SU-DHL-6 (cell line): ENCODE data around the gene FBXO41.

Source experiments
- H2AFZ ChIP-seq: fragments of 200-600 bp; sonication (generic); 2 replicates; pipeline ENCODE4 v1.6.1; 2014; ENCODE audit warnings: low read depth, mild to moderate bottlenecking, moderate library complexity, mixed read lengths, antibody characterized with exemption, low read length; ENCODE audit not compliant: severe bottlenecking
- H3F3A ChIP-seq: fragments of 200-600 bp; shearing (Covaris generic); 2 replicates; pipeline ENCODE4 v1.6.0; 2016; ENCODE audit warnings: antibody characterized with exemption, mild to moderate bottlenecking; ENCODE audit not compliant: insufficient read depth
- H3K27ac ChIP-seq: fragments of 200-600 bp; sonication (generic); 2 replicates; pipeline ENCODE4 v1.5.1; 2016; ENCODE audit warnings: low read depth, mild to moderate bottlenecking, low read length, moderate library complexity, mixed read lengths
- H3K27me3 ChIP-seq: fragments of 200-600 bp; sonication (generic), shearing (Covaris generic); 2 replicates; pipeline ENCODE4 v1.6.0; 2014; ENCODE audit warnings: mild to moderate bottlenecking, low read length
- H3K36me3 ChIP-seq: fragments of 200-600 bp; sonication (generic); 2 replicates; pipeline ENCODE4 v1.6.1; 2014; ENCODE audit warnings: mild to moderate bottlenecking, low read length, mixed read lengths
- H3K4me2 ChIP-seq: fragments of 300-600, 200-600 bp; shearing (Covaris generic), sonication (generic); 2 replicates; pipeline ENCODE4 v1.6.0; 2014; ENCODE audit warnings: low read length, low read depth, mild to moderate bottlenecking; ENCODE audit not compliant: poor library complexity, severe bottlenecking
- H3K4me3 ChIP-seq: fragments of 200-600 bp; sonication (generic); 2 replicates; pipeline ENCODE4 v1.5.1; 2014; ENCODE audit warnings: antibody characterized with exemption, low read length, mild to moderate bottlenecking, mixed read lengths; ENCODE audit not compliant: insufficient read depth, poor library complexity, severe bottlenecking
- H3K79me2 ChIP-seq: fragments of 200-600 bp; sonication (generic); 2 replicates; pipeline ENCODE4 v1.6.1; 2014; ENCODE audit warnings: mild to moderate bottlenecking, low read length, moderate library complexity; ENCODE audit not compliant: insufficient read depth
- H3K9ac ChIP-seq: fragments of 200-600 bp; sonication (generic); 2 replicates; pipeline ENCODE4 v1.7.0; 2014; ENCODE audit warnings: mild to moderate bottlenecking, low read length
- H3K9me2 ChIP-seq: fragments of 200-600 bp; sonication (generic); replicated peaks from 2 replicates; pipeline ENCODE4 v1.6.1; 2014; ENCODE audit warnings: low read length; ENCODE audit not compliant: insufficient read depth
- H3K9me3 ChIP-seq: fragments of 200-600 bp; sonication (generic); 2 replicates; pipeline ENCODE4 v1.6.1; 2014; ENCODE audit warnings: low read length, mixed read lengths; ENCODE audit not compliant: insufficient read depth
- H4K20me1 ChIP-seq: fragments of 200-600 bp; sonication (generic); 2 replicates; pipeline ENCODE4 v1.6.1; 2014; ENCODE audit warnings: low read depth, mild to moderate bottlenecking, antibody characterized with exemption, low read length, moderate library complexity, mixed read lengths
- EZH2phosphoT487 ChIP-seq: fragments of 200-600 bp; sonication (generic), shearing (Covaris generic); conservative IDR thresholded peaks from 2 replicates; pipeline ENCODE4 v1.6.1; 2018; ENCODE audit warnings: mild to moderate bottlenecking, antibody characterized with exemption, low read length, moderate library complexity, mixed read lengths
- TF ChIP-seq, protein P1 (sequence below): fragments of 200-600 bp; sonication (generic); IDR thresholded peaks from one replicate; pipeline ENCODE4 v1.5.1; 2017; ENCODE audit warnings: antibody characterized with exemption, mild to moderate bottlenecking, low read length, moderate library complexity; ENCODE audit not compliant: insufficient read depth, poor library complexity, severe bottlenecking

Gene FBXO41, protein sequence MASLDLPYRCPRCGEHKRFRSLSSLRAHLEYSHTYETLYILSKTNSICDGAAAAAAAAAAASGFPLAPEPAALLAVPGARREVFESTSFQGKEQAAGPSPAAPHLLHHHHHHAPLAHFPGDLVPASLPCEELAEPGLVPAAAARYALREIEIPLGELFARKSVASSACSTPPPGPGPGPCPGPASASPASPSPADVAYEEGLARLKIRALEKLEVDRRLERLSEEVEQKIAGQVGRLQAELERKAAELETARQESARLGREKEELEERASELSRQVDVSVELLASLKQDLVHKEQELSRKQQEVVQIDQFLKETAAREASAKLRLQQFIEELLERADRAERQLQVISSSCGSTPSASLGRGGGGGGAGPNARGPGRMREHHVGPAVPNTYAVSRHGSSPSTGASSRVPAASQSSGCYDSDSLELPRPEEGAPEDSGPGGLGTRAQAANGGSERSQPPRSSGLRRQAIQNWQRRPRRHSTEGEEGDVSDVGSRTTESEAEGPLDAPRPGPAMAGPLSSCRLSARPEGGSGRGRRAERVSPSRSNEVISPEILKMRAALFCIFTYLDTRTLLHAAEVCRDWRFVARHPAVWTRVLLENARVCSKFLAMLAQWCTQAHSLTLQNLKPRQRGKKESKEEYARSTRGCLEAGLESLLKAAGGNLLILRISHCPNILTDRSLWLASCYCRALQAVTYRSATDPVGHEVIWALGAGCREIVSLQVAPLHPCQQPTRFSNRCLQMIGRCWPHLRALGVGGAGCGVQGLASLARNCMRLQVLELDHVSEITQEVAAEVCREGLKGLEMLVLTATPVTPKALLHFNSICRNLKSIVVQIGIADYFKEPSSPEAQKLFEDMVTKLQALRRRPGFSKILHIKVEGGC

DNA sequence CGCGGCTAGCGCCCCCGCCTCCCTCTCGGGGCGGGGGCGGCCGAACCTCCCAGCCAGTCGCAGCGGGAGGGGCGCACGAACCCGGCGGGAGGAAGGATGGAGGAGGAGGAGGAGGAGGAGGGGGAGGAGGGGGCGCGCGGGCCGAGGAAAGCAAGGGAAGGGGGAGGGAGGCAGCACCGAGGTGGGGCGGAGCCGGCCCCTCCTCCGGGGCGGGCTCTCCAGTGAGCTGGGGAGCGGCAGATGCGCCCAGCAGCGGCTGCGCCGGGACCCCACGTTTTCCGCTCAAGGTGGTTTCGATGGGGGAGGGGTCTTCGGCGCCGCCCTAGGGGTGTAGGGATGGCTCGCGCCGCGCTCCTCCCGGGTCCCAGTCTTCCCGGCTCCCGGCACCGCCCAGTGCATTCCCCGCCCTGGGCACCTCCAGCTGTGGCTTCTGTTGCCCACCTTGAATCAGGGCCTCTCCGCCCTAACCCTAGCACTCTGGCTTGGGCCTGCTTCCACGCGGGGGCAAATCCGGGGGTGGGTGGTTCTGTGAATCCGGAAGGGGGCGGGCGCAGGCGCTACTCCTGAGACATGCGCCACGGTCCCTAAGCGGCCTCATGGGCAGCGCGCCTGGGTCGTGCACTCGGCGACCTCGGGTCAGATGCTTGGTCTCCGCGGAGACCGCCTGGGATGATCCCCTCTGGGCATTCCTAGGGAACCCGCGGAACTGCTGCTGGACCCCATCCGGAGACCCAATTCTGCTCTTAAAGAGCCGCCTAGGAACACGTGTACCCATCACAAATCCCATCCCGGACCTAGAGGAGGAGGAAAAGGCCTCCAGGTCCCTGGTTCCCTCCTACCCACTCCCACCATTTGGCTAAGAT, at the start of gene FBXO41:
TSS of gene FBXO41 (minus strand) at position 183 of the 863 bp plus-strand sequence. CDS start 14,848 bp downstream, outside the sequence.
- peak within 1 kb of the TSS; percentile 85 for H3K4me3 ChIP-seq
- no peaks in the 10 kb centered on the region for H3K27me3 ChIP-seq
- TF ChIP-seq, protein P1, sequence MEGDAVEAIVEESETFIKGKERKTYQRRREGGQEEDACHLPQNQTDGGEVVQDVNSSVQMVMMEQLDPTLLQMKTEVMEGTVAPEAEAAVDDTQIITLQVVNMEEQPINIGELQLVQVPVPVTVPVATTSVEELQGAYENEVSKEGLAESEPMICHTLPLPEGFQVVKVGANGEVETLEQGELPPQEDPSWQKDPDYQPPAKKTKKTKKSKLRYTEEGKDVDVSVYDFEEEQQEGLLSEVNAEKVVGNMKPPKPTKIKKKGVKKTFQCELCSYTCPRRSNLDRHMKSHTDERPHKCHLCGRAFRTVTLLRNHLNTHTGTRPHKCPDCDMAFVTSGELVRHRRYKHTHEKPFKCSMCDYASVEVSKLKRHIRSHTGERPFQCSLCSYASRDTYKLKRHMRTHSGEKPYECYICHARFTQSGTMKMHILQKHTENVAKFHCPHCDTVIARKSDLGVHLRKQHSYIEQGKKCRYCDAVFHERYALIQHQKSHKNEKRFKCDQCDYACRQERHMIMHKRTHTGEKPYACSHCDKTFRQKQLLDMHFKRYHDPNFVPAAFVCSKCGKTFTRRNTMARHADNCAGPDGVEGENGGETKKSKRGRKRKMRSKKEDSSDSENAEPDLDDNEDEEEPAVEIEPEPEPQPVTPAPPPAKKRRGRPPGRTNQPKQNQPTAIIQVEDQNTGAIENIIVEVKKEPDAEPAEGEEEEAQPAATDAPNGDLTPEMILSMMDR: no peak
- no peak for TF ChIP-seq EZH2phosphoT487
- H3K36me3 ChIP-seq: no peaks in the 10 kb centered on the region
- H3K9ac ChIP-seq: peak within 1 kb of the TSS; percentile 92
- H2AFZ ChIP-seq: peak within 1 kb of the TSS; percentile 77
- peaks cover 47% of the 10 kb centered on the region for H3K79me2 ChIP-seq
- 0 out of 2 replicates have a peak, but pooled peaks cover 3% of the 10 kb centered on the region for H3F3A ChIP-seq
- peak within 1 kb of the TSS; percentile 92 for H3K27ac ChIP-seq
- H3K9me2 ChIP-seq: no peaks in the 10 kb centered on the region
- no peaks in the 10 kb centered on the region; the same call in 1 of the 2 replicates for H4K20me1 ChIP-seq
- H3K4me2 ChIP-seq: peak within 1 kb of the TSS; percentile 91
- H3K9me3 ChIP-seq: no peaks in the 10 kb centered on the region

DNA sequence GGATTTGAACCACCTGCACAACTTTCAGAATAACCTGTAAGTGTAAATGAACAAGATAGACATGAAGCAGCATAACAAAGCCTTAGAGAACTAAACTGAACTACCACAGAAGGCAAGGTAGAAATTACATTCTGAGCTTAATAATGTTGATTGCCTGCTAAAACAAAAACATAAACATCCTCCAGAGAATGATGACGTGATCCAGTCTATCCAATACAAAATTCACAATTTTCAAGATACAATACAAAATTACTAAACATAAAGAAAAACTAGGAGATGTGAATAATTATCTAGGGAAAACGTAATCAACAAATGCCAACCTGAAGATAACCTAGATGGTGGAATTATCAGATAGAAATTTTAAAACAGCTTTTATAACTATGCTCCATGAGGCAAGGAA, 49.8 kb upstream of the FBXO41 start:
- H4K20me1 ChIP-seq: no peaks in the 10 kb centered on the region
- H2AFZ ChIP-seq: no peak overlapping the region
- H3K36me3 ChIP-seq: no peaks in the 10 kb centered on the region
- H3K4me2 ChIP-seq: no peak overlapping the region
- no peaks in the 10 kb centered on the region for H3F3A ChIP-seq
- H3K27me3 ChIP-seq: no peaks in the 10 kb centered on the region
- no peak overlapping the region for H3K9ac ChIP-seq
- H3K79me2 ChIP-seq: no peaks in the 10 kb centered on the region
- no peak for TF ChIP-seq EZH2phosphoT487
- TF ChIP-seq, protein P1: no peak
- H3K9me3 ChIP-seq: no peaks in the 10 kb centered on the region
- H3K4me3 ChIP-seq: no peak overlapping the region
- H3K9me2 ChIP-seq: no peaks in the 10 kb centered on the region
- H3K27ac ChIP-seq: no peak overlapping the region

DNA sequence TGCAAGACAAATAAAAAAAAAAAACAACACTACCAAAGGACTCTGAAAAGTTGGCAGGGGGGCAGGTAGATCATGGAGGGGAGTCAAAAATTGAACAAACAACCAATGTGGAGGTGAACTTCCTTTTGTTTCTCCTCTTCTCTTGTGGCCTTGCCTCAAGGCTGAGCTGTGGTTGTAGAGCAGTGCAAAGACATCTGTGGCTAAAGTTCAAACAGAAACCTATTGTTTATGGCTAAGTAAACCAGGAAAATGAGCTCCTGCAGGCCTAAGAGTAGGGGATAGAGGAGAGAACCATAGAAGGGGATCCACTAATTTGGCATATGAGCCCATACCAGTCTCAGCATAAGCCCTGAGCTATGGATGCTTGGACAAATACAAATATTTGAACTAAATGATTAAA, 49.3 kb upstream of the FBXO41 start:
- Histone ChIP-seq H3K4me2 (no peak overlapping the region), H3K79me2 (no peaks in the 10 kb centered on the region), H3K27ac (no peak overlapping the region), H3K27me3 (no peaks in the 10 kb centered on the region), H3K9ac (no peak overlapping the region), H3F3A (no peaks in the 10 kb centered on the region), H3K4me3 (no peak overlapping the region), H3K9me2 (no peaks in the 10 kb centered on the region), H2AFZ (no peak overlapping the region), H3K9me3 (no peaks in the 10 kb centered on the region), H4K20me1 (no peaks in the 10 kb centered on the region), H3K36me3 (no peaks in the 10 kb centered on the region)
- TF ChIP-seq EZH2phosphoT487: no peak
- TF ChIP-seq, protein P1: no peak
